HG02970 (cell line): ENCODE results near the gene TMEFF2.

ENCODE experiments used
- ATAC-seq: cut with Tn5 transposase; IDR thresholded peaks from one replicate; pipeline ENCODE4 v1.9.1; 2021; ENCODE audit warnings: mild to moderate bottlenecking, moderate library complexity, moderate number of reproducible peaks; ENCODE audit not compliant: unreplicated experiment, low FRiP score

TMEFF2 gene

GRCh38 chr2:192072778-192073177 lies 122.0 kb downstream of the TMEFF2 start:
- no peak for ATAC-seq

GRCh38 chr2:192072261-192072660 lies 122.5 kb downstream of the TMEFF2 start:
- no peak for ATAC-seq

- ATAC-seq: no peak
Observed at GRCh38 chr2:192070099-192070498, 124.6 kb downstream of the TMEFF2 start.

- no peak for ATAC-seq
Observed at GRCh38 chr2:192069417-192069816, 125.3 kb downstream of the TMEFF2 start.

- ATAC-seq: no peak
Observed at GRCh38 chr2:192068966-192069365, 125.8 kb downstream of the TMEFF2 start.

- no peak for ATAC-seq
Observed at GRCh38 chr2:192067631-192068030, 127.1 kb downstream of the TMEFF2 start.

GRCh38 chr2:192064459-192064858 lies 130.3 kb downstream of the TMEFF2 start:
- ATAC-seq: no peak

- no peak for ATAC-seq
Observed at GRCh38 chr2:192060161-192060560, 134.6 kb downstream of the TMEFF2 start.

GRCh38 chr2:192059266-192059665 lies 135.5 kb downstream of the TMEFF2 start:
- no peak for ATAC-seq

GRCh38 chr2:192053921-192054320 lies 140.8 kb downstream of the TMEFF2 start:
- ATAC-seq: no peak

GRCh38 chr2:192051533-192051932 lies 143.2 kb downstream of the TMEFF2 start:
- no peak for ATAC-seq

GRCh38 chr2:192049362-192049761 lies 145.4 kb downstream of the TMEFF2 start:
- ATAC-seq: no peak

GRCh38 chr2:192047315-192048107 lies 147.2 kb downstream of the TMEFF2 start:
- ATAC-seq: no peak

GRCh38 chr2:192044496-192044895 lies 150.2 kb downstream of the TMEFF2 start:
- no peak for ATAC-seq

- no peak for ATAC-seq
Observed at GRCh38 chr2:192043216-192043870, 151.4 kb downstream of the TMEFF2 start.

GRCh38 chr2:192042126-192042525 lies 152.6 kb downstream of the TMEFF2 start:
- no peak for ATAC-seq

GRCh38 chr2:192038110-192038509 lies 156.6 kb downstream of the TMEFF2 start:
- no peak for ATAC-seq

GRCh38 chr2:192035731-192036442 lies 158.8 kb downstream of the TMEFF2 start:
- ATAC-seq: no peak

- no peak for ATAC-seq
Observed at GRCh38 chr2:192030856-192031255, 163.9 kb downstream of the TMEFF2 start.

- ATAC-seq: no peak
Observed at GRCh38 chr2:192030289-192030688, 164.4 kb downstream of the TMEFF2 start.

GRCh38 chr2:192029089-192029488 lies 165.6 kb downstream of the TMEFF2 start:
- ATAC-seq: peak; percentile 59

GRCh38 chr2:192026825-192027120 lies 168.0 kb downstream of the TMEFF2 start:
- ATAC-seq: no peak
